PC-9 (cell line): Measurements from ENCODE around the gene INTS3.

Experiments
- CTCF ChIP-seq: fragments of 200-600 bp; sonication (generic); conservative IDR thresholded peaks from 2 replicates; pipeline ENCODE4 v1.6.1; 2017; ENCODE audit warnings: mixed run types, antibody characterized with exemption, mild to moderate bottlenecking, moderate library complexity
- EZH2 ChIP-seq: fragments of 200-600 bp; sonication (generic); IDR thresholded peaks from 2 replicates; pipeline ENCODE4 v1.8.0; 2017; ENCODE audit warnings: antibody characterized with exemption, low read depth

GRCh38 chr1:153800516-153800915 is 72.7 kb downstream of the INTS3 start:
- TF ChIP-seq CTCF: no peak
- TF ChIP-seq EZH2: no peak
